Gastrocnemius medialis (tissue), 4 donors: ENCODE data around the gene TAX1BP1. TPM values are rescaled to one million over a fixed set of nuclear protein-coding genes. Genes with fewer than 3 reads are reported as not detected.

Experiments used
- ATAC-seq, 2 donors: fragments of 150-250 bp; one replicate each; pipeline ENCODE4 v1.9.1; 2016
- DNase-seq, 2 donors: peaks; one replicate each; pipeline ENCODE4 v3.0.0-alpha.2; 2019
- H3K27ac ChIP-seq, 4 donors: fragments of 200-600 bp; sonication (generic); 1 replicate in 1 of 4; 2 replicates in 3 of 4; pipeline ENCODE4 v1.5.1; 2016 to 2018; ENCODE audit warnings: mild to moderate bottlenecking in 2 of 4, moderate library complexity in 1 of 4
- H3K27me3 ChIP-seq, 3 donors: fragments of 200-600 bp; sonication (generic) in 2 of 3; 1 replicate in 1 of 3; 2 replicates in 2 of 3; pipeline versions ENCODE4 v1.5.1 to v1.6.0; 2016 to 2019; ENCODE audit warnings: mild to moderate bottlenecking in 1 of 3, moderate library complexity in 1 of 3
- H3K36me3 ChIP-seq, 2 donors: fragments of 200-600 bp; sonication (generic) in 1 of 2; one replicate each; pipeline ENCODE4 v1.5.1; 2017 to 2018
- H3K4me1 ChIP-seq, 2 donors: fragments of 200-600 bp; sonication (generic) in 1 of 2; one replicate each; pipeline ENCODE4 v1.5.1; 2016 to 2017; ENCODE audit warnings: mild to moderate bottlenecking in 2 of 2
- H3K4me3 ChIP-seq, 4 donors: fragments of 200-600 bp; sonication (generic) in 3 of 4; 1 replicate in 1 of 4; 2 replicates in 3 of 4; pipeline ENCODE4 v1.5.1; 2016 to 2019; ENCODE audit warnings: mild to moderate bottlenecking in 2 of 4
- H3K9me3 ChIP-seq, 3 donors: fragments of 200-600 bp; sonication (generic) in 2 of 3; 1 replicate in 1 of 3; 2 replicates in 2 of 3; pipeline ENCODE4 v1.5.1; 2016 to 2019
- POLR2A ChIP-seq, 2 donors: fragments of 450-650 bp; IDR thresholded peaks; one replicate each; pipeline ENCODE4 v1.6.1; 2017; ENCODE audit warnings: antibody characterized with exemption in 2 of 2, mild to moderate bottlenecking in 2 of 2, moderate library complexity in 2 of 2
- in situ Hi-C, 4 donors: fragments of 200-750 bp; cut with MboI; loops; one replicate each; pipeline versions ENCODE4 v1.15.0 to v1.8.0; 2017; ENCODE audit warnings: low sequenced_read_pairs in 4 of 4
- intact Hi-C: fragments of 100-400 bp; cut with DNase I; formaldehyde crosslinking; loops from one replicate; pipeline ENCODE4 v1.15.1; 2023; ENCODE audit warnings: low total_unique reads
- total RNA-seq, 4 donors: library from RNA; depleted of rRNA; stranded (reverse); fragments of >200 nt; gene quantifications; one replicate each; pipeline versions ENCODE4 v1.1.0 to v1.2.3, GENCODE V29; 2016
- TF ChIP-seq, protein P1 (sequence below), 5 experiments: fragments of 450-650 bp in 3 of 5; fragments of 200-600 bp in 2 of 5; sonication (generic) in 2 of 5; IDR thresholded peaks in 4 of 5; conservative IDR thresholded peaks in 1 of 5; 1 replicate in 4 of 5; 2 replicates in 1 of 5; pipeline ENCODE4 v1.5.1; 2016 to 2019; ENCODE audit warnings: antibody characterized with exemption in 5 of 5, mild to moderate bottlenecking in 3 of 5, moderate library complexity in 3 of 5

TAX1BP1 gene
- total RNA-seq, 4 donors from 2014 or later: 110 to 136 (median 113) TPM

DNA sequence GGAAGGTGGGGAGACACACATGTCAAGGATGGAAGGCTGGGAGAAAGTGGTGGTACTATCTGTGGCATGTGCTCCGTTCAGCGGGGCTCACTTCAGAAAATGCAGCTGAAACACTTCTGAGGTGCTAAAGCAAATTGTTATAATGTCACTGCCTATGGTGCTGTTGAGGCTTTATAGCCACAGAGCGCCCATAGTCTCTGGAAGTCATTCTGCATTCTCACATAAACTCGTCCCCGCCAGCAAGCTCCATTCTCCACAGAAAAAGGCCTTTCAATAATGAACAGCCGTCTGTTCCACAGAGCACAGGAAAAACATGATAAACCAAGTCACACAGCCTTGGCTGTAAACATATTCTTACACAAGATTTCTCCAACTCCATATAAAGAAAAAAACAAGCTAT lies 131.9 kb downstream of the TAX1BP1 start:
- in situ Hi-C loops: no loop called here
- TF ChIP-seq POLR2A (IDR thresholded peaks at IDR 0.05): no peak
- TF ChIP-seq, protein P1, sequence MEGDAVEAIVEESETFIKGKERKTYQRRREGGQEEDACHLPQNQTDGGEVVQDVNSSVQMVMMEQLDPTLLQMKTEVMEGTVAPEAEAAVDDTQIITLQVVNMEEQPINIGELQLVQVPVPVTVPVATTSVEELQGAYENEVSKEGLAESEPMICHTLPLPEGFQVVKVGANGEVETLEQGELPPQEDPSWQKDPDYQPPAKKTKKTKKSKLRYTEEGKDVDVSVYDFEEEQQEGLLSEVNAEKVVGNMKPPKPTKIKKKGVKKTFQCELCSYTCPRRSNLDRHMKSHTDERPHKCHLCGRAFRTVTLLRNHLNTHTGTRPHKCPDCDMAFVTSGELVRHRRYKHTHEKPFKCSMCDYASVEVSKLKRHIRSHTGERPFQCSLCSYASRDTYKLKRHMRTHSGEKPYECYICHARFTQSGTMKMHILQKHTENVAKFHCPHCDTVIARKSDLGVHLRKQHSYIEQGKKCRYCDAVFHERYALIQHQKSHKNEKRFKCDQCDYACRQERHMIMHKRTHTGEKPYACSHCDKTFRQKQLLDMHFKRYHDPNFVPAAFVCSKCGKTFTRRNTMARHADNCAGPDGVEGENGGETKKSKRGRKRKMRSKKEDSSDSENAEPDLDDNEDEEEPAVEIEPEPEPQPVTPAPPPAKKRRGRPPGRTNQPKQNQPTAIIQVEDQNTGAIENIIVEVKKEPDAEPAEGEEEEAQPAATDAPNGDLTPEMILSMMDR (IDR thresholded peaks at IDR 0.05 in 4 of 5, conservative IDR thresholded peaks at IDR 0.05 in 1 of 5): no peak
- intact Hi-C loops: no loop called here
- ATAC-seq (no peak), DNase-seq (no peak)
- Histone ChIP-seq H3K27me3 (no peaks in the 10 kb centered on the region), H3K4me3 (no peak overlapping the region), H3K27ac (no peak overlapping the region), H3K9me3 (no peaks in the 10 kb centered on the region), H3K36me3 (no peaks in the 10 kb centered on the region), H3K4me1 (peaks cover 5 to 13% of the 10 kb centered on the region in 2 donors)

DNA sequence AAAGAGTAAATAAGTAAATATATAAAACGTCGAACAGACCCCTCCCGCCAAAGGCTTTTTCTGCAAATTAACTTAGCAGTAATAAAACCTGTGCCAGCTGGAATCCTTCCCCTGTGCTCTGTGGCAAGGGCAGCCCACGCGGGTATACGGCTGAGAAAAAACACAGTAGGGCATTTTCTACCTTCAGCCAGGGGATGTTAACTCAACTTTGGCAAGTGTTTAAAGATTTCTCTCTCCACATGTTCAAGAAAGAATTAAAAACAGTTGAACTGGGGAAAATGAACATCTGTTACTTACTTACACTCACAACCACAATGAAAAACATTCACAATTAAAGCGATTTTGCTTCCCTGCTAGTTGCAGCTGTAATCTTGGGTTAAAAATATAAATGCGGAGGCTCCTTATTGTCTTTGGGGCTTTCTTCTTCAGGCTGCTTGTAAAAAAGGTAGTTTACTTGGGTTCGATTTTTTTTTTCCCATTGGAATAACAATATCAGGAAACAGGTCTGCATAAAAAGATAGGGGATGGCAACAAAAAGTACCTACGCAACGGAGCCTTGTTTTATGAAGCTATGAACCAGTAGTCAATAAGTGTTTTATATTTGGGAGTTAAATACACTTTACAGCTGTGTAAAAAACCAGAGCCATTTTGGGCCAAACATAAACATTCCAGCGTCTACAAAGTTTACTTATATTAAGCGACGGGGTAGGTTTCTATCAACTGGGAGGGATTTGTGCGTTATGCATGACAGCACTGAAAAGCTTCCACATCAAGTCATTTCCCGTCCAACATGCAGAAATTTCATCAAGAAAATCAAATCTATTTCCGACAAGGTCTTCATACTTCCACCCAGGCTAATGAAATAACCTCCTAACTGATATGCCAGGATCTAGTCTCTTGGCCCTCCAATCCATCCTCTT lies 132.7 kb downstream of the TAX1BP1 start:
- no peaks in the 10 kb centered on the region for H3K9me3 ChIP-seq
- ATAC-seq (no peak), DNase-seq (no peak)
- no peaks in the 10 kb centered on the region for H3K27me3 ChIP-seq
- peaks cover 5 to 13% of the 10 kb centered on the region in 2 donors for H3K4me1 ChIP-seq
- TF ChIP-seq POLR2A (IDR thresholded peaks at IDR 0.05): no peak
- TF ChIP-seq, protein P1 (IDR thresholded peaks at IDR 0.05 in 4 of 5, conservative IDR thresholded peaks at IDR 0.05 in 1 of 5): no peak
- intact Hi-C loops (no loop called here), in situ Hi-C loops (no loop called here)
- H3K27ac ChIP-seq: no peak overlapping the region
- no peaks in the 10 kb centered on the region for H3K36me3 ChIP-seq
- no peak overlapping the region for H3K4me3 ChIP-seq

DNA sequence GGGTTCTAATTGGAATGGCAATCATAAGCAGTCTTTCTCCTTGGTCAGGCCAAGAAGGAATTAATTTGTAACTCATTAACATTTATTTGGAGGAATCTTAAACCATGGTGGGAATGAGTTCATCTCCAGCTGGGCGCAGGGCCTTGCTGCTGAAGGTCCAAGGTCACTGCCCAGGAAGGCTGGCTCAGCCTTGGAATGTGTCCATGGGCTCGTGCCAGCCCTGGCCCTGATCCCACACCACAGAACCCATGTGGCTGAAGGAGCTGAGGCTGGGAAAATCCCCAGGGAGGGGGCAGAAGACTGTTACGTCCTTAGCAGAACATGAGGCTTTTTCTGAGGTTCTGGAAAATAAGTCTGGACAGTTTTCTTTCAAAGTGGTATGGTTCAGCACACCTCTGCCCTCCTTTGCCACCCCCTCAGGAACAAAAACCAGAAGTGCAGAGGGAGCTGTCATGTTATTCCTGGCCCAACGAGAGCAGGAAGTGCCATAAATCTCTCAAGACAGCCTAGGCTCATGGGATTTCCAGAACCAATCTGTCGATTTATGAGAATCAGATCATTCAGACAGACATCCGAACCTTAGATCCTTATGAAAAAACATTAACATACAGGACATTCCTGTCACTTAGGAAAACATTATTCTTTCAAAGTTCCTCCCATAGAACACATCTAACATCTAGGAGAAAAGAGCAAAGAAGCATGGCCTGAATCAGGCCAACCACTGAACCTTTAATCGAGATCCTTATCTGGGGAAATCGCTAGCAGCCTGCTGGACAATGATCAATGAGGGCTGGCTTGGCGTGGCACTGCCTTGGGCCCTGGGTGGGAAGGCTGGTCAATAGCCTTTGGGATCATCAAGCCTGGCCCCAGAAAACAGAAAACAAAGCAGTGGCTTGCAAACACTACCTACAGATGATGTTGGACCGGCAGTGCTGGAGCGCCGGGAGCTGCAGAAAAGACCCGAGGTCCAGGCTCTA lies 134.3 kb downstream of the TAX1BP1 start:
- H3K36me3 ChIP-seq: no peaks in the 10 kb centered on the region
- intact Hi-C loops (no loop called here), in situ Hi-C loops (no loop called here)
- no peaks in the 10 kb centered on the region for H3K27me3 ChIP-seq
- TF ChIP-seq, protein P1 (IDR thresholded peaks at IDR 0.05 in 4 of 5, conservative IDR thresholded peaks at IDR 0.05 in 1 of 5): no peak
- no peak for TF ChIP-seq POLR2A (IDR thresholded peaks at IDR 0.05)
- DNase-seq (peak in 1 of 2 donors; percentile 21), ATAC-seq (no peak)
- peaks cover 5 to 13% of the 10 kb centered on the region in 2 donors for H3K4me1 ChIP-seq
- no peak overlapping the region for H3K4me3 ChIP-seq
- no peak overlapping the region for H3K27ac ChIP-seq
- no peaks in the 10 kb centered on the region for H3K9me3 ChIP-seq

DNA sequence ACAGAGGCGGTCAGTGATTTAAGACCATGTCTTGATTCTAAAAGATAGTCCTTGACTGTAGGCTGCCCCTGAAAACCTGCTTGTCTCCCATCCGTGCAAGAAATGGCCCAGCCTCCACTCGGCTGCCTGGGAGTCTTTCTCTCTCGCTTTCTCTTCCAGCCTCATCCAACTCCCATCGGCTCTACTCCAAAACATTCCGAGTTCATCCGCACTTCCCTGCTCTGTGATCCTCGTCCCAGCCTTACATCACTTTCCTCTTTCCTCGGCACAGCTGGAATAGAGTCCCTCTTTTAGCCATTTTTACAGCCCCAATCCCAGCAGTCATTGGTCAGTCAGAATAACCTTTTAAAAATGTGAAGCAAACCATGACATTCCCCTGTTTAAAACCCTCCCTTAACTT lies 135.1 kb downstream of the TAX1BP1 start:
- H3K27ac ChIP-seq: no peak overlapping the region
- H3K4me3 ChIP-seq: no peak overlapping the region
- peaks cover 5 to 13% of the 10 kb centered on the region in 2 donors for H3K4me1 ChIP-seq
- intact Hi-C loops (no loop called here), in situ Hi-C loops (no loop called here)
- H3K9me3 ChIP-seq: no peaks in the 10 kb centered on the region
- TF ChIP-seq, protein P1 (IDR thresholded peaks at IDR 0.05 in 4 of 5, conservative IDR thresholded peaks at IDR 0.05 in 1 of 5): no peak
- no peak for TF ChIP-seq POLR2A (IDR thresholded peaks at IDR 0.05)
- no peak for DNase-seq
- no peak for ATAC-seq
- no peaks in the 10 kb centered on the region for H3K36me3 ChIP-seq
- H3K27me3 ChIP-seq: no peaks in the 10 kb centered on the region
